Measurements from ENCODE around the gene PEF1.

PEF1 gene

GRCh38 chr1:31644560-31645273 is at the start of gene PEF1:
PEF1 (minus strand) TSS chr1:31644876; CDS start chr1:31644864, 12 bp downstream.
- peak; percentile 98 for DNase-seq (ENCODE audit: low read depth in 2 of 2)

- DNase-seq (ENCODE audit: low read depth in 2 of 2), result no peak
Measured at GRCh38 chr1:31693231-31693630, 48.6 kb upstream of the PEF1 start.

GRCh38 chr1:31691951-31692350 is 47.3 kb upstream of the PEF1 start:
- DNase-seq (ENCODE audit: low read depth in 2 of 2), result no peak

- DNase-seq (ENCODE audit: low read depth in 2 of 2), result no peak
Measured at GRCh38 chr1:31691446-31691845, 46.8 kb upstream of the PEF1 start.

- DNase-seq (ENCODE audit: low read depth in 2 of 2), result no peak
Measured at GRCh38 chr1:31690921-31691320, 46.2 kb upstream of the PEF1 start.

- no peak for DNase-seq (ENCODE audit: low read depth in 2 of 2)
Measured at GRCh38 chr1:31689854-31690253, 45.2 kb upstream of the PEF1 start.

GRCh38 chr1:31689379-31689778 is 44.7 kb upstream of the PEF1 start:
- no peak for DNase-seq (ENCODE audit: low read depth in 2 of 2)

GRCh38 chr1:31688233-31688918 is 43.7 kb upstream of the PEF1 start:
- DNase-seq (ENCODE audit: low read depth in 2 of 2), result no peak

GRCh38 chr1:31687601-31688000 is 42.9 kb upstream of the PEF1 start:
- no peak for DNase-seq (ENCODE audit: low read depth in 2 of 2)

GRCh38 chr1:31685795-31686194 is 41.1 kb upstream of the PEF1 start:
- DNase-seq (ENCODE audit: low read depth in 2 of 2), result no peak

GRCh38 chr1:31683997-31684396 is 39.3 kb upstream of the PEF1 start:
- no peak for DNase-seq (ENCODE audit: low read depth in 2 of 2)

- DNase-seq (ENCODE audit: low read depth in 2 of 2), result no peak
Measured at GRCh38 chr1:31681415-31681814, 36.7 kb upstream of the PEF1 start.

GRCh38 chr1:31679676-31680230 is 35.1 kb upstream of the PEF1 start:
- no peak for DNase-seq (ENCODE audit: low read depth in 2 of 2)

- no peak for DNase-seq (ENCODE audit: low read depth in 2 of 2)
Measured at GRCh38 chr1:31679091-31679490, 34.4 kb upstream of the PEF1 start.

- DNase-seq (ENCODE audit: low read depth in 2 of 2), result no peak
Measured at GRCh38 chr1:31678681-31679080, 34.0 kb upstream of the PEF1 start.

GRCh38 chr1:31677949-31678348 is 33.3 kb upstream of the PEF1 start:
- DNase-seq (ENCODE audit: low read depth in 2 of 2), result no peak

- DNase-seq (ENCODE audit: low read depth in 2 of 2), result no peak
Measured at GRCh38 chr1:31677401-31677800, 32.7 kb upstream of the PEF1 start.

- DNase-seq (ENCODE audit: low read depth in 2 of 2), result no peak
Measured at GRCh38 chr1:31675756-31676155, 31.1 kb upstream of the PEF1 start.

- DNase-seq (ENCODE audit: low read depth in 2 of 2), result no peak
Measured at GRCh38 chr1:31675161-31675560, 30.5 kb upstream of the PEF1 start.

- no peak for DNase-seq (ENCODE audit: low read depth in 2 of 2)
Measured at GRCh38 chr1:31674626-31675025, 29.9 kb upstream of the PEF1 start.

GRCh38 chr1:31673433-31673832 is 28.8 kb upstream of the PEF1 start:
- no peak for DNase-seq (ENCODE audit: low read depth in 2 of 2)

GRCh38 chr1:31672986-31673385 is 28.3 kb upstream of the PEF1 start:
- DNase-seq (ENCODE audit: low read depth in 2 of 2), result no peak

GRCh38 chr1:31671561-31672201 is 27.0 kb upstream of the PEF1 start:
- DNase-seq (ENCODE audit: low read depth in 2 of 2), result no peak

All from activated CD8-positive, alpha-beta memory T cell treated with anti-CD3 and anti-CD28 coated beads for 4 hours (primary cell).